HG03565 (cell line): ENCODE results near the gene CCL22.
"Not testable (repeated sequence)": the region's sequence is repeated elsewhere in the genome, so short reads cannot be mapped to it uniquely, and the experiment has no call there.

Experiments
- ATAC-seq: cut with Tn5 transposase; IDR thresholded peaks from one replicate; pipeline ENCODE4 v1.9.1; 2021; ENCODE audit warnings: mild to moderate bottlenecking, moderate library complexity; ENCODE audit not compliant: unreplicated experiment

The CCL22 gene

DNA sequence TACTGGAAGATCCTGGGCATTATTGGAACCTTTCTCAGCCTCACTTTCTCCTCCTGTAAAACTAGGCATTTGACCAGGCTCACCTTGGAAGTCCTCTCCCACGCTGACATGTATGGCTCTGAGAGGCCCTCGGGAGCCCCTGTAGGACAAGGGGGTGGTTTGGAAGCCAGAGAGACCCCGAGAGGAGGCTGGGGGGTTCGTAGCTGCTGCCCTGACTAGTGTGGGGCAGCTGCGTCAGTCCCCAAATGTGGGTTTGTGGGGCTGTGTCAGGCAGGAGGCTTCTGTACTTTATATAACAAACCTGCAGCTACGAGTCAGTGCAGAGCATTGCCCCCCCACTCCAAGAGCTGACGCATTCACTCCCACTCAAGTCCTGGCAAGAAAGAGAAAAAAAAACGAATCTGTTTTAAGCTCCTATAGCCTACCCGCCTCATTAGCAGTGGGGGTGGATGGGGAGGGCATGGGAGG lies 15.5 kb downstream of the CCL22 start:
- no peak for ATAC-seq

DNA sequence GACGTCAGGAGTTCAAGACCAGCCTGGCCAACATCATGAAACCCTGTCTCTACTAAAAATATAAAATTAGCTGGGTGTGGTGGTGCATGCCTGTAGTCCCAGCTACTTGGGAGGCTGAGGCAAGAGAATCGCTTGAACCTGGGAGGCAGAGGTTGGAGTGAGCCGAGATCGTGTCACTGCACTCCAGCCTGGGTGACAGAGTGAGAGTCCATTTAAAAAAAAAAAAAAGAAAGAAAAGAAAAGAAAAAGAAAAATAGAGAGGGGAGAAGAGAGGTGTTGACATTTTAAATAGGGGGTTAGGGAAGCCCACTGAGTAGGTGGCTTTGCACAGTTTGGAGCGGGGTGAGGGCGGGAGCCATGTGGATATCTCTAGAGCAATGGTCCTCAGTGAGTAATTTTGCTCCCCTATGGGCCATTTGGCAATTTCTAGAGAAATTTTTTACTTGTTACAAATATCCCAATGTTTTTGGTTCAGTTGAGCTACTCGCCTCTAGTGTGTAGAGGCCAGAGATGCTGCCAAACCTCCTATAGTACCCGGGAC lies 16.4 kb downstream of the CCL22 start:
- ATAC-seq, result not testable (repeated sequence)

DNA sequence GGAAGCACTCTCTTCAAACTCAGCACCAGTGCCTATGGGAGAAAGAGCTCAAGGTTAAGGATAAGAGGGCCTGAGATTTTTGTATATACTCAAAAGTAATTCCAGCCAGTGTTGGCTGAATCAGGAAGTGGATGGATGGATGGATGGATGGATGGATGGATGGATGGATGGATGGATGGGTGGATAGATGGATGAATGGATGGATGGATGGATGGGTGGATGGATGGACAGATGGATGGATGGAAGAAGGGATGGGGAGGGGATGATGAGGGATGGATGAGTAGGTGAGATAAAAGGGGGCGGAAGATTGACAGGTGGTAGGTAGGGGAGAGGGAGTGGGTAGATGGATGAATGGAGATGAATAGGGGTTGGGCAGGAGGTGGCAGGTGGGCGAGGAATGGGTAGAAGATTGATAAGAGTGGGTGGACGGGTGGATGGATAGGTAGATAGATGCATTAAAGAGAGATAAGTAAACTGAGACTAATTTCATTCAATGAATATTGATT lies 17.8 kb downstream of the CCL22 start:
- ATAC-seq, result no peak

DNA sequence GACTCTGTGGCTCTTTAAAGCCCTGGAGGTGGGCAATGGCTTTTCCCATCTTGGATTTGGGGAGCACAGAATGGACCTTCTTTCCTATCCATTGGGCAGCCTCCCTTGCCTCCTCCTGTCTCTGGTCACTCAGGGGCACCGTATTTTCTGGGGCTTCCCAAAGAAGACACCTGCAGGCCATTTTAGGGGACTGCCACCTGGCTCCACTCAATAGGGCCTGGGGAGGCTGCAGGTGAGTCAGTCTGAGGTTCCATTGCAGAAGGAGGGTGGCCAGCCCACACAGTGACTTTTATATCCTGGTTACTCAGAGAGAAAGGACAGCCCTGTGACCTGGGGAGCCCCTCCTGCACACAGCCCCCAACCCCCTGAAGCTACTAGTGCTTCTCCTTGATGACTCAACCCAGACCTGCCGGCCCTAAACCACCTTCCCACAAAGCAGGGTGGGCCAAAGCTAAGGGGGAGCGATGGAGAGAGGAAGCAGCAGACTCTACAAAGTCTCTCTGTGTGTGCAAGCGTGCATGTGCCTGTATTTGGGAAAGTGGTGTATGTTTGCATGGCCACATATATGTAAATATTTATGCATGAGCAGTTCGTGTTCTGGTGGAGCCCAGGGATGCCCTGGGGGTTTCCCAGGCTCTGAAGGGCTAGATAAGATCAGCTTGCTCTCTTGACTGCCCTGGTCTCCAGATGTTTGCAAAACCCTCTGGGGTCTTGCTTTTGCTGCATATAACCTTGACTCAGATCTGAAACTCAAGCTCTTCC lies 18.7 kb downstream of the CCL22 start:
- peak; percentile 74 for ATAC-seq

DNA sequence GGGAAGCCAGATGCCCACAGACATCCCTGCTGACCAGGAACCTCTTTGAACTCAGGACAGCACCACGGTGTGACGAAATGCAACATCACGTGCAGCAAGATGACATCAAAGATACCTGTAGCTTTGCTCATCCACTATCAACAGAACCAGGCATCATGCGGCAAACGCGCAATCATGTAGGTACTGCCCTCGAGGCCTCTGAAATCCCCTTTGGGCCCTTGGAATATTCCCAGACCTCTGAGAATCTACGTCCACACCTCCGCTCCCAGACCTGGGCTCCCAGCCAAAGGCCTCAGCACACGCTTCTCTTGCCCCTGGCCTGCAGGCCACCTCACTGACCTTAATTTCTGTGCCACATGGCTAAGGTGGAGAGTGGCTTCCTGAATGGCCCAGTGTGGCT lies 21.0 kb downstream of the CCL22 start:
- no peak for ATAC-seq

DNA sequence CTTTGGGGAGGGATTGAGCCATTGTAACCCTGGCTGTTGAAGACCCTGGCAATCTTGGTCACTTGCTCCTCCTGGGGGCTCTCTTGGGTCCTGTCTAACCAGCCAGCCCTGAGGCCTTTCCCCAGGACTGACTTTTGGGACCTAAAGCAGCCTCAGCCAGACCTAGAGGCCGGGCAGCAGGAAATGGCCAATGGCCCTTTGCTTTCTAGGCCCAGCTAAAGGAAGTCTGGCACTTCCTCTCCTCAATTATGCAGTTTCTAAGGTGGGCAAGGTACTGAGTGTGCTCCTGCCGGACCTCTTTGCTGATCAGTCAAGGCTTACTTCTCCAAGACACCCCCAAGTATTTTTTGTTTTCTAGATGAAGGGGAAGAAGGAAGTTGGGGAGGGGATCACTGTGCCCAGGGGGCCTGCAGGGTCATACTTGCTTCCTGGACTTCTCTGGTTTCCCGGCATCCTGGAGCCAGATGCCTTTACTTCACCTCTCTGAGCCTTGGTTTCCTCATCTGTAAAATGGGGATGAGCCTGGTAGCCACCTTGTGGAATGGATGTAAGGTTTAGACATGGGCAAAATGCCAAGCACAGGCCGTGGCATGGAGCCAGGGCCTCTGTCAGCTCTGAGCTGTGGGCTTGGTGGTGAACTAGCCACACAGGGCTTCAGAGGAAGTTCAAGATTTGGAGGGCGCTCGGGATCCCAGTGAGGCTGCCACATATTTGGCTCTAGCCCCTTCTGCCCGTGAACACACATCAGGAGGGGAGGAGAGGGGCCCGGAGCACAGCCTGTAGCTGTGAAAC lies 22.3 kb downstream of the CCL22 start:
- no peak for ATAC-seq

DNA sequence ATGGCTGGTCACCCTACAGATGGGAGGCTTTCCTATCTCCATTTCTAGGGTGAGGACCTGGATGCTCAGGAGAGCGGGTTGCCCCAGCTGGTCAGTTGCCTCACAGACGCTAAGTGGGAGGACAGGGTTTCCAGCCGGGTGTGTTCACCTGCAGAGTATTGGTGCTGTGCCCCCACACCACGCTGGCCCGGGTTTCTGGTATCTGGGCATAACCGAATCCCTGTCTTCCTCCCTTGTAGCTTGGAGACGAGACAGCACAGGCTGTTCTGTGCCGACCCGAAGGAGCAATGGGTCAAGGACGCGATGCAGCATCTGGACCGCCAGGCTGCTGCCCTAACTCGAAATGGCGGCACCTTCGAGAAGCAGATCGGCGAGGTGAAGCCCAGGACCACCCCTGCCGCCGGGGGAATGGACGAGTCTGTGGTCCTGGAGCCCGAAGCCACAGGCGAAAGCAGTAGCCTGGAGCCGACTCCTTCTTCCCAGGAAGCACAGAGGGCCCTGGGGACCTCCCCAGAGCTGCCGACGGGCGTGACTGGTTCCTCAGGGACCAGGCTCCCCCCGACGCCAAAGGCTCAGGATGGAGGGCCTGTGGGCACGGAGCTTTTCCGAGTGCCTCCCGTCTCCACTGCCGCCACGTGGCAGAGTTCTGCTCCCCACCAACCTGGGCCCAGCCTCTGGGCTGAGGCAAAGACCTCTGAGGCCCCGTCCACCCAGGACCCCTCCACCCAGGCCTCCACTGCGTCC lies 23.4 kb downstream of the CCL22 start:
- ATAC-seq, result no peak

DNA sequence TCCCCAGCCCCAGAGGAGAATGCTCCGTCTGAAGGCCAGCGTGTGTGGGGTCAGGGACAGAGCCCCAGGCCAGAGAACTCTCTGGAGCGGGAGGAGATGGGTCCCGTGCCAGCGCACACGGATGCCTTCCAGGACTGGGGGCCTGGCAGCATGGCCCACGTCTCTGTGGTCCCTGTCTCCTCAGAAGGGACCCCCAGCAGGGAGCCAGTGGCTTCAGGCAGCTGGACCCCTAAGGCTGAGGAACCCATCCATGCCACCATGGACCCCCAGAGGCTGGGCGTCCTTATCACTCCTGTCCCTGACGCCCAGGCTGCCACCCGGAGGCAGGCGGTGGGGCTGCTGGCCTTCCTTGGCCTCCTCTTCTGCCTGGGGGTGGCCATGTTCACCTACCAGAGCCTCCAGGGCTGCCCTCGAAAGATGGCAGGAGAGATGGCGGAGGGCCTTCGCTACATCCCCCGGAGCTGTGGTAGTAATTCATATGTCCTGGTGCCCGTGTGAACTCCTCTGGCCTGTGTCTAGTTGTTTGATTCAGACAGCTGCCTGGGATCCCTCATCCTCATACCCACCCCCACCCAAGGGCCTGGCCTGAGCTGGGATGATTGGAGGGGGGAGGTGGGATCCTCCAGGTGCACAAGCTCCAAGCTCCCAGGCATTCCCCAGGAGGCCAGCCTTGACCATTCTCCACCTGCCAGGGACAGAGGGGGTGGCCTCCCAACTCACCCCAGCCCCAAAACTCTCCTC lies 24.1 kb downstream of the CCL22 start:
- ATAC-seq, result no peak

DNA sequence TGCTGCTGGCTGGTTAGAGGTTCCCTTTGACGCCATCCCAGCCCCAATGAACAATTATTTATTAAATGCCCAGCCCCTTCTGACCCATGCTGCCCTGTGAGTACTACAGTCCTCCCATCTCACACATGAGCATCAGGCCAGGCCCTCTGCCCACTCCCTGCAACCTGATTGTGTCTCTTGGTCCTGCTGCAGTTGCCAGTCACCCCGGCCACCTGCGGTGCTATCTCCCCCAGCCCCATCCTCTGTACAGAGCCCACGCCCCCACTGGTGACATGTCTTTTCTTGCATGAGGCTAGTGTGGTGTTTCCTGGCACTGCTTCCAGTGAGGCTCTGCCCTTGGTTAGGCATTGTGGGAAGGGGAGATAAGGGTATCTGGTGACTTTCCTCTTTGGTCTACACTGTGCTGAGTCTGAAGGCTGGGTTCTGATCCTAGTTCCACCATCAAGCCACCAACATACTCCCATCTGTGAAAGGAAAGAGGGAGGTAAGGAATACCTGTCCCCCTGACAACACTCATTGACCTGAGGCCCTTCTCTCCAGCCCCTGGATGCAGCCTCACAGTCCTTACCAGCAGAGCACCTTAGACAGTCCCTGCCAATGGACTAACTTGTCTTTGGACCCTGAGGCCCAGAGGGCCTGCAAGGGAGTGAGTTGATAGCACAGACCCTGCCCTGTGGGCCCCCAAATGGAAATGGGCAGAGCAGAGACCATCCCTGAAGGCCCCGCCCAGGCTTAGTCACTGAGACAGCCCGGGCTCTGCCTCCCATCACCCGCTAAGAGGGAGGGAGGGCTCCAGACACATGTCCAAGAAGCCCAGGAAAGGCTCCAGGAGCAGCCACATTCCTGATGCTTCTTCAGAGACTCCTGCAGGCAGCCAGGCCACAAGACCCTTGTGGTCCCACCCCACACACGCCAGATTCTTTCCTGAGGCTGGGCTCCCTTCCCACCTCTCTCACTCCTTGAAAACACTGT lies 25.0 kb downstream of the CCL22 start:
- ATAC-seq, result no peak

DNA sequence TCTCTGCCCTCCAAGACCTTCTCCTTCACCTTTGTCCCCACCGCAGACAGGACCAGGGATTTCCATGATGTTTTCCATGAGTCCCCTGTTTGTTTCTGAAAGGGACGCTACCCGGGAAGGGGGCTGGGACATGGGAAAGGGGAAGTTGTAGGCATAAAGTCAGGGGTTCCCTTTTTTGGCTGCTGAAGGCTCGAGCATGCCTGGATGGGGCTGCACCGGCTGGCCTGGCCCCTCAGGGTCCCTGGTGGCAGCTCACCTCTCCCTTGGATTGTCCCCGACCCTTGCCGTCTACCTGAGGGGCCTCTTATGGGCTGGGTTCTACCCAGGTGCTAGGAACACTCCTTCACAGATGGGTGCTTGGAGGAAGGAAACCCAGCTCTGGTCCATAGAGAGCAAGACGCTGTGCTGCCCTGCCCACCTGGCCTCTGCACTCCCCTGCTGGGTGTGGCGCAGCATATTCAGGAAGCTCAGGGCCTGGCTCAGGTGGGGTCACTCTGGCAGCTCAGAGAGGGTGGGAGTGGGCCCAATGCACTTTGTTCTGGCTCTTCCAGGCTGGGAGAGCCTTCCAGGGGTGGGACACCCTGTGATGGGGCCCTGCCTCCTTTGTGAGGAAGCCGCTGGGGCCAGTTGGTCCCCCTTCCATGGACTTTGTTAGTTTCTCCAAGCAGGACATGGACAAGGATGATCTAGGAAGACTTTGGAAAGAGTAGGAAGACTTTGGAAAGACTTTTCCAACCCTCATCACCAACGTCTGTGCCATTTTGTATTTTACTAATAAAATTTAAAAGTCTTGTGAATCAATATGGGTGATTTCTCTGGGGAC lies 25.9 kb downstream of the CCL22 start:
- no peak for ATAC-seq

DNA sequence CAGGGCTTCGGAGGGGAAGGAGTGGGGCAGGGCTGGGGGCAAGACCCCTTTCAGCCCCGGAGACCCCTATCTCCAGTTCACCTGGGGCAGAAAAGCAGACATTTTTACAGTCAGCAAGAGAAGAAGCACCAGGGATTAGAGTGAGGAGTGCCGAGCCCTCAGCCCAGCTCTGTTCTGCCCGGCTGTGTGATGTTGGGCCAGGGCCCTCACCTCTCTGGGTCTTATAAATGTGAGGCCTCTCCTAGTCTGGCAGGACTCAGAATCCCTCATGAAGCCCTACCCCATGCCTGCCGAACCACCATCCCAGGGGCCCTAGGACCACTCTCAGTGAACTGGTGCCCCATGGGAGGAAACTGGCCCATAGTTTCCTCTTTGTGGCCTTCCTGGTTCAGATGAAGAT lies 26.5 kb downstream of the CCL22 start:
- ATAC-seq, result no peak

DNA sequence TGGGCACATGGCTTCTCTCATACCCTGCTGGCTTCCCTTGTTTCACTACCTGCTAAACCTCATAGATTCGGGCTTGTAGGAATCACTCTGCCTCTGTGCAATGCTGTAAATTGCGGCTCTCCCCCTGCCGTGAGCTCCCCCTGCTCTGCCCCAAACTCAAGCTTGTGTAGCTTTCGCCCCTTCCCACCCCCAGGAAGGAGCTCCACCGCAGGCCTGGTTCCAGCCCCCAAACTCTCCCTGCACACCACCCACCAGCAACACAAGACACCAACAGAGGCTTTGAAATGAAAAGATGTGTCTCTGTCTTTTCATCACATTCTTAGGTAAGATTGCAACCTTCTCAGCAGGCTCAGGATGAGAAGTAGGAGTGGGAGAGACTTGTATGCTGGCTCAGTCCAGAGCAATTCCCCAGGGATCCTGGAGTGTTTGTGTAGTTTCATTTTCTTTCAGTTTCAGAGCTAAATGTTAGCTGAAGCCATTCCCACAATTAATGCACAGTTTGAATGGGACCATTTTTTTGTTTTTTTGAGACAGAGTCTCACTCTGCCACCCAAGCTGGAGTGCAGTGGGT lies 27.9 kb downstream of the CCL22 start:
- no peak for ATAC-seq

DNA sequence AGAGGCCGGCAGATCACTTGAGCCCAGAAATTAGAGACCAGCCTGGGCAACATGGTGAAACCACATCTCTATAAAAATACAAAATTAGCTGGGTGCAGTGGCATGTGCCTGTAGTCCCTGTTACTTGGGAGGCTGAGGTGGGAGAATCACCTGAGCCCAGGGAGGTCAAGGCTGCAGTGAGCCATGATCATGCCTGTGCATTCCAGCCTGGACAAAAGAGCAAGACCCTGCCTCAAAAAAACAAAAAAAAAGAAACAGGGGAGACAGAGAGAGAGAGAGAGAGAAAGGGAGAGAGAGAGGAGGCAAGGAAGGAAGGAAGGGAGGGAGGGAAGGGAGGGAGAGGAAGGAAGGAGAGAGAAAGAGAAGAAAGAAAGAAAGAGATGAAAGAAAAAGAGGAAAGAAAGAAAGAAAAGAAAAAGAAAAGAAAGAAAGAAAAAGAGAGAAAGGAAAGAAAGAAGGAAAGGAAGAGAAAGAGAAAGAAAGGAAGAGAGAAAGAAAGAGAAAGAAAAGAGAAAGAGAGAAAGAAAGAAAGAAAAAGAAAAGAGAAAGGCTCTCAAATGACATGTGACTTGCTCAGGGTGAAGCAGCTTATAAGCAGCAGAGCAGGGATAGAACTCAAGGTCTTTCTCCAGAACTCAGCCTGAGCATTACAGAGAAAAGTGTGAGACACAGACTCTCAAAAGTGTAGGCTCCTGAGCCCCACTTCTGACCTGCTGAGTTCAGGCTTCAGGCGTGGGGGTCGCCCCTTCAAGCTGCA lies 29.2 kb downstream of the CCL22 start:
- ATAC-seq, result no peak

DNA sequence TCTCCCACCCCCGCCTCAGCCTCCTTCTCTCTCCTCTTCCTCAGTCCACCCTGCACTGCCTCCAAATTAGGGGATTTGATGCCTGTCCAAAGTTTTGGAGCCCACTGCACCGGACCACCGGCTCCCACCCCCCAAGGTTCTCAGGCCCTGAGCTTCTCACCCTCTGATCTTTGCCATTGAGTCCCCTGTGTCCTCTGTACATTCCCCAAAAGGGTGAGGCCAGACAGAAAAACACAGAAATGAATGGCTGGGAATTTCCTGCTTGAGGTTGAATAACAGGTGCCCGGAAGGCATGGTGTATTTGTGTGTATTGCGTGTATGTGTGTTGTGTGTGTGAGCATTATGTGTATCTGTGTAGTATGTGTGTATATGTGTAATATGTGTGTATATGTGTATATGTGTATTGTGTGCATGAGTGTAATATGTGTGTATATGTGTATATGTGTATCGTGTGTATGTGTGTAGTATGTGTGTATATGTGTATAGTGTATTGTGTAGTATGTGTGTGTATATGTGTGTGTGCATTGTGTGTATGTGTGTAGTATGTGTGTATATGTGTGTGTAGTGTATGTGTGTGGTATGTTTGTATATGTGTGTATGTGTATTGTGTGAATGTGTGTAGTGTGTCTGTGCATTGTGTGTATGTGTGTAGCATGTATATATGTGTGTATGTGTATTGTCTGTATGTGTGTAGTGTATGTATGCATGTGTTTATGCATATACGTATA lies 29.9 kb downstream of the CCL22 start:
- no peak for ATAC-seq

DNA sequence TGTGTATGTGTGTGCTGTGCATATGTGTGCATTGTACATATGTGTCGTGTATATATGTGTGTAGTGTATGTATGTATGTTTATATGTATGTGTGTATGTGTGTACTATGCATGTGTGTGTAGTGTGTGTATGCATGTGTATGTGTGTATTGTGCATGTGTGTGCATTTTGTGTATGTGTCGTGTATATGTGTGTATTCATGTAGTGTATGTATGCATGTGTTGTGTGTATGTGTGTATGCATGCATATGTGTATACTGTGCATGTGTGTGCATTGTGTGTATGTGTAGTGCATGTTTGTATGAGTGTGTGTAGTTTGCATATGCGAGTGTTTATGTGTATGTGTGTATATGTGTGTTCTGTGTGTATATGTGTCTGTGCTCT lies 30.5 kb downstream of the CCL22 start:
- no peak for ATAC-seq

DNA sequence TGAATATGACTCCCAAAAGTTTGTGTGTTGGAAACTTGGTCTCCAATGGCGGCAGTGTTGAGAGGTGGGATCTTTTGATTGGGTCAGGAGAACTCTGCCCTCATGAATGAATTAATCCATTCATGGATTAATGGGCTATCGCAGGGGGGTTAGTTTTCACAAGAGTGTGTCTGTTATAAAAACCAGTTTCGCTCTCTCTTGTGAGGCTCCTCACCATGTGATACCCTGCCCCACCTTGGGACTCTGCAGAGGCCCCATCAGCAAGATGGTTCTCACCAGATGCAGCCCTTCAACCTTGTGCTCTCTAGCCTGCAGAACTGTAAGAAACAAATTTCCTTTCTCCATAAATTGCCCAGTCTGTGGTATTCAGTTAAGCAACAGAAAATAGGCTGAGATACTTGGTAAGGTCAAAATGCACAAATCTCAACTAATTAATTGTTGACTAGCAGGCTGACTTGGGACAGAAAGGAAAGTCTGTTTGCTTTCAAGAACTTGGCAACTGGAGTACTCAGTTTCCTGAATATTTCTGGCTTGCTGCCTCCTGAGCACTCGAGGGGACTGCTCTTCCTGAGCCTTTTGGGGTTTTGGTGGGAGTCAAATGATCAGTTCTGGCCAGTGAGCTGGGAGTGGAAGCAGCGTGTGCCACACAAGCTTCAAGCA lies 32.2 kb downstream of the CCL22 start:
- ATAC-seq, result no peak
